ENCODE data around the gene MBD5.

DNA sequence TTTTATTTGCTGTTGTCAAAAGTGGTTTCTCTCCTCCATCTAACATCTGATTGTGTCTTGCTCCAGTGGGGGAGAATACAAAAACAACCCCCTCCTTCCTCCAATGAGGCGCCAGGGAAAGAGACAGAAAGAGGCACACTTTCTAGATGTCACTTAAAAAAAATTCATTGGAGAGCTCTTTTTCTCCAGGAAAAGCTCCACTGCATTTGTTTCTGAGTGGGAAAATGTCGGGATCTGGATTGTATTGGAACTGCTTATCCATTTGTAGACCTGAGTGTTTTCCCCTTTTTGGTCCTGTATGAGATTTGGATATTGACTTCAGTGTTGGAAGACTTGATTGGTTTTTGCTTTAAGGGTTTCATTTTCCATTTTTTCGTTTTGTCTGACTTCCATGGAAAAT, 995 bp downstream of the MBD5 start:
- TF ChIP-seq, protein P1, sequence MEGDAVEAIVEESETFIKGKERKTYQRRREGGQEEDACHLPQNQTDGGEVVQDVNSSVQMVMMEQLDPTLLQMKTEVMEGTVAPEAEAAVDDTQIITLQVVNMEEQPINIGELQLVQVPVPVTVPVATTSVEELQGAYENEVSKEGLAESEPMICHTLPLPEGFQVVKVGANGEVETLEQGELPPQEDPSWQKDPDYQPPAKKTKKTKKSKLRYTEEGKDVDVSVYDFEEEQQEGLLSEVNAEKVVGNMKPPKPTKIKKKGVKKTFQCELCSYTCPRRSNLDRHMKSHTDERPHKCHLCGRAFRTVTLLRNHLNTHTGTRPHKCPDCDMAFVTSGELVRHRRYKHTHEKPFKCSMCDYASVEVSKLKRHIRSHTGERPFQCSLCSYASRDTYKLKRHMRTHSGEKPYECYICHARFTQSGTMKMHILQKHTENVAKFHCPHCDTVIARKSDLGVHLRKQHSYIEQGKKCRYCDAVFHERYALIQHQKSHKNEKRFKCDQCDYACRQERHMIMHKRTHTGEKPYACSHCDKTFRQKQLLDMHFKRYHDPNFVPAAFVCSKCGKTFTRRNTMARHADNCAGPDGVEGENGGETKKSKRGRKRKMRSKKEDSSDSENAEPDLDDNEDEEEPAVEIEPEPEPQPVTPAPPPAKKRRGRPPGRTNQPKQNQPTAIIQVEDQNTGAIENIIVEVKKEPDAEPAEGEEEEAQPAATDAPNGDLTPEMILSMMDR (IDR thresholded peaks at IDR 0.05): no peak
- TF ChIP-seq POLR2A (IDR thresholded peaks at IDR 0.05): no peak
- no peak for TF ChIP-seq POLR2AphosphoS5 (IDR thresholded peaks at IDR 0.05)
- no peak for TF ChIP-seq EP300 (IDR thresholded peaks at IDR 0.05)
